ENCODE data around the gene ADIPOR2. TPM values are rescaled to one million over a fixed set of nuclear protein-coding genes. Genes with fewer than 3 reads are reported as not detected.

Gene ADIPOR2
- total and polyA plus RNA-seq, 10 of the 15 experiments (the other 5 are each of a cell fraction or from before 2014, with no cell fraction given) = 8.6 to 65.0 (median 38.0) TPM

DNA sequence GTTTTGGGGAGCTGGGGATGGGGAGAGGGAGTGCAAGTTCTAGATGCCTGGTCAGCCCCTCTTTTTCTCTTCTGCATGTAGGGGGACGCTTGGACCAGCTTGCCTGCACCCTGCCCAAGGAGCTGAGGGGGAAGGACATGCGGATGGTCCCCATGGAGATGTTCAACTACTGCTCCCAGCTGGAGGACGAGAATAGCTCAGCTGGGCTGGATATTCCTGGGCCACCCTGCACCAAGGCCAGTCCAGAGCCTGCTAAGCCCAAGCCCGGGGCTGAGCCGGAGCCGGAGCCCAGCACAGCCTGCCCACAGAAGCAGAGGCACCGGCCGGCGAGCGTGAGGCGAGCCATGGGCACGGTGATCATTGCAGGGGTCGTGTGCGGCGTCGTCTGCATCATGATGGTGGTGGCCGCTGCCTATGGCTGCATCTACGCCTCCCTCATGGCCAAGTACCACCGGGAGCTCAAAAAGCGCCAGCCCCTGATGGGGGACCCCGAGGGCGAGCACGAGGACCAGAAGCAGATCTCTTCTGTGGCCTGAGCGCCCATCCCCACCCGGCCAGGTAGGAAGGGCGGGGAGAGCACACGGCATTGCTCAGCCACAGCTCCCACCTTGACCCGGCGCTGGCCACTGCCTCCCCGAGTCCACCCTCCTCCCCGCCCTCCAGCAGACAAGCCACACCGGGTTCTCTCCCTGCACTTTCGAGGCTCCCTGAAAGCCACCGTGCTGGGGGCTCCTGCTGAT, 143.5 kb downstream of the ADIPOR2 start (continued):
- TF ChIP-seq, protein P1, sequence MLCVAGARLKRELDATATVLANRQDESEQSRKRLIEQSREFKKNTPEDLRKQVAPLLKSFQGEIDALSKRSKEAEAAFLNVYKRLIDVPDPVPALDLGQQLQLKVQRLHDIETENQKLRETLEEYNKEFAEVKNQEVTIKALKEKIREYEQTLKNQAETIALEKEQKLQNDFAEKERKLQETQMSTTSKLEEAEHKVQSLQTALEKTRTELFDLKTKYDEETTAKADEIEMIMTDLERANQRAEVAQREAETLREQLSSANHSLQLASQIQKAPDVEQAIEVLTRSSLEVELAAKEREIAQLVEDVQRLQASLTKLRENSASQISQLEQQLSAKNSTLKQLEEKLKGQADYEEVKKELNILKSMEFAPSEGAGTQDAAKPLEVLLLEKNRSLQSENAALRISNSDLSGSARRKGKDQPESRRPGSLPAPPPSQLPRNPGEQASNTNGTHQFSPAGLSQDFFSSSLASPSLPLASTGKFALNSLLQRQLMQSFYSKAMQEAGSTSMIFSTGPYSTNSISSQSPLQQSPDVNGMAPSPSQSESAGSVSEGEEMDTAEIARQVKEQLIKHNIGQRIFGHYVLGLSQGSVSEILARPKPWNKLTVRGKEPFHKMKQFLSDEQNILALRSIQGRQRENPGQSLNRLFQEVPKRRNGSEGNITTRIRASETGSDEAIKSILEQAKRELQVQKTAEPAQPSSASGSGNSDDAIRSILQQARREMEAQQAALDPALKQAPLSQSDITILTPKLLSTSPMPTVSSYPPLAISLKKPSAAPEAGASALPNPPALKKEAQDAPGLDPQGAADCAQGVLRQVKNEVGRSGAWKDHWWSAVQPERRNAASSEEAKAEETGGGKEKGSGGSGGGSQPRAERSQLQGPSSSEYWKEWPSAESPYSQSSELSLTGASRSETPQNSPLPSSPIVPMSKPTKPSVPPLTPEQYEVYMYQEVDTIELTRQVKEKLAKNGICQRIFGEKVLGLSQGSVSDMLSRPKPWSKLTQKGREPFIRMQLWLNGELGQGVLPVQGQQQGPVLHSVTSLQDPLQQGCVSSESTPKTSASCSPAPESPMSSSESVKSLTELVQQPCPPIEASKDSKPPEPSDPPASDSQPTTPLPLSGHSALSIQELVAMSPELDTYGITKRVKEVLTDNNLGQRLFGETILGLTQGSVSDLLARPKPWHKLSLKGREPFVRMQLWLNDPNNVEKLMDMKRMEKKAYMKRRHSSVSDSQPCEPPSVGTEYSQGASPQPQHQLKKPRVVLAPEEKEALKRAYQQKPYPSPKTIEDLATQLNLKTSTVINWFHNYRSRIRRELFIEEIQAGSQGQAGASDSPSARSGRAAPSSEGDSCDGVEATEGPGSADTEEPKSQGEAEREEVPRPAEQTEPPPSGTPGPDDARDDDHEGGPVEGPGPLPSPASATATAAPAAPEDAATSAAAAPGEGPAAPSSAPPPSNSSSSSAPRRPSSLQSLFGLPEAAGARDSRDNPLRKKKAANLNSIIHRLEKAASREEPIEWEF (IDR thresholded peaks at IDR 0.05; ENCODE audit: insufficient replicate concordance, low read depth, low read length) = no peak

DNA sequence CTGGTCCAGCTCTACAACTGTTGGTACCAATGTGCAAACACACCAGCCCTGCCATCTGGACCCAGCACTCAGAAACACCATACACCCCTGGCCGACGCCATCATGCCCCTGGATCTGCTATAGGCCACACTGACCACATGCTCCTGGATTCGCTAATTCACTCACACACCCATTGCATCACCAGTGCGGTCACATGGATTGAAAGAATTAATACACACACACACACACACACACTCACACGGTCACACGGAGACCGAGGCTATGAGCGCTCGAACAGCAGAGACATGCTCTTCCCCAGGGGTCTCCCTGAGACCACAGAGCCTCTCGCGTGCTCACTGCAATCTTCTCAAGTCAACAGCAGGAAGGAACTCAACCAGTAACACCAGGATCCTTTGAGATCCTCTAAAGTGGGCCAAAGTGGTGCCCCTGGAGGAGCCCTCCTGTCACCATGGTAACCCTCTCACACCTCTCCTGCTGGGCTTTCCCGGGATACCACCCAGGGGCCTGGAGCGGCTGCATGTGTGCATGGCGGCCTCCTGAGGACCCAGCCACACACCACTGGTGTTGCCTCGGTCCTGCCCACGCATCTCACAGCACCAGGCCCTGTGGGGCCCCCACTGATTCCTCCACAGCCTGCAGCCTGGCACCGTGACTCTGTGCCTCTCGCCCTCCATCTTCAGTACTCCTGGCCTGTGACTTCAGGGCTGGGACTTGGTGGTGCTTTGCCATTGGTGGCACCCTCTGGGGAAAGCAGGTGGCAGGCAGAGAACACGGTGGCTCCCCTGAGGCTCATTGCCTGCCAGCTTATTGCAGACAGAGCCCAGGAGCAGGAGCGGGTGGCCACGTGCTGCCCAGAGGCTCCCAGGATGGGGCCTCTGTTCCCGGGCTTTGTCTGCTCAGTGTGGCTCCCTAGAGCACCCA, 144.6 kb downstream of the ADIPOR2 start:
- Histone ChIP-seq H4K20me1 (ENCODE audit: control insufficient read depth, insufficient read depth) (no peaks in the 10 kb centered on the region), H3K9me3 (replicated peaks; ENCODE audit: control insufficient read depth, insufficient read depth, low read length) (no peaks in the 10 kb centered on the region), H3K4me1 (ENCODE audit: control insufficient read depth, insufficient read depth, low read length) (no peaks in the 10 kb centered on the region), H3K27ac (ENCODE audit: control insufficient read depth, insufficient read depth) (no peak overlapping the region), H3K79me2 (ENCODE audit: control insufficient read depth, insufficient read depth, low read length) (no peaks in the 10 kb centered on the region), H3K27me3 (replicated peaks in 1 of 2; ENCODE audit: control insufficient read depth in 2 of 2, insufficient read depth in 2 of 2, low read length in 1 of 2) (peaks cover 1 to 2% of the 10 kb centered on the region in 2 experiments; a peak in 2 of 4 replicates), H3K4me2 (ENCODE audit: control insufficient read depth, insufficient read depth) (no peak overlapping the region), H3K4me3 (no peak overlapping the region), H2AFZ (ENCODE audit: control insufficient read depth, low read depth, low read length) (no peak overlapping the region), H3K9ac (ENCODE audit: control insufficient read depth, insufficient read depth, low read length) (no peak overlapping the region), H3K36me3 (ENCODE audit: control insufficient read depth in 2 of 2, insufficient read depth in 2 of 2, low read length in 1 of 2) (no peaks in the 10 kb centered on the region)
- 38% methylated on average over 22 of the region's 22 CpGs for WGBS (ENCODE audit: insufficient coverage, insufficient replicate concordance, low lambda C conversion rate, missing lambda C conversion rate)
- ChIA-PET POLR2A (no interaction called here), SMC1A (ENCODE audit: uncharacterized antibody, unreplicated experiment) (no interaction called here), RAD21 (ENCODE audit: unreplicated experiment) (no interaction called here), CTCF (no interaction called here)
- intact Hi-C loops (cut with micrococcal nuclease; ENCODE audit: unreplicated experiment) (no loop called here), in situ Hi-C loops (cut with MboI) (no loop called here)
- no peak for FAIRE-seq
- DNase-seq (ENCODE audit: low read depth, low spot score) = no peak
- no TSS peak for BruUV-seq (replicated peaks)
- ATAC-seq = no peak
- TF ChIP-seq MYC (IDR thresholded peaks at IDR 0.05; ENCODE audit: insufficient read depth, insufficient read length, insufficient replicate concordance, low read length, severe bottlenecking) = no peak

All from GM12878 (cell line).